Endothelial cell (in vitro differentiated cells): ENCODE results near the gene DNAJB2. TPM values are rescaled to one million over a fixed set of nuclear protein-coding genes. Genes with fewer than 3 reads are reported as not detected.

Source experiments
- DNase-seq: peaks from one replicate; pipeline ENCODE4 v3.0.0; 2021; ENCODE audit warnings: low spot score
- H3K27ac Mint-ChIP-seq: one replicate; pipeline ENCODE4 v1.8.0; 2021; ENCODE audit warnings: mixed read lengths, inconsistent platforms; ENCODE audit not compliant: unreplicated experiment
- H3K27me3 Mint-ChIP-seq: one replicate; pipeline ENCODE4 v1.8.0; 2021; ENCODE audit warnings: mild to moderate bottlenecking, moderate library complexity, mixed read lengths, inconsistent platforms; ENCODE audit not compliant: unreplicated experiment
- H3K36me3 Mint-ChIP-seq: one replicate; pipeline ENCODE4 v1.8.0; 2021; ENCODE audit warnings: mild to moderate bottlenecking, low read depth, mixed read lengths, inconsistent platforms; ENCODE audit not compliant: unreplicated experiment
- H3K4me1 Mint-ChIP-seq: one replicate; pipeline ENCODE4 v1.8.0; 2021; ENCODE audit warnings: mild to moderate bottlenecking, mixed read lengths, inconsistent platforms; ENCODE audit not compliant: unreplicated experiment
- H3K4me3 Mint-ChIP-seq: one replicate; pipeline ENCODE4 v1.8.0; 2021; ENCODE audit warnings: mild to moderate bottlenecking, mixed read lengths, inconsistent platforms; ENCODE audit not compliant: unreplicated experiment
- H3K9me3 Mint-ChIP-seq: one replicate; pipeline ENCODE4 v1.8.0; 2021; ENCODE audit warnings: mixed read lengths, inconsistent platforms; ENCODE audit not compliant: unreplicated experiment
- CTCF ChIP-seq: fragments of 200-600 bp; sonication (generic); IDR thresholded peaks from one replicate; pipeline ENCODE4 v1.5.0; 2021; ENCODE audit warnings: antibody characterized with exemption; ENCODE audit not compliant: unreplicated experiment
- total RNA-seq: library from RNA; stranded (reverse); fragmentation: NEBNext Ultra II Directional; extraction: Animal tissue kit (Norgen Biotek cat#: 25700); gene quantifications from one replicate; pipeline ENCODE4 v1.2.1, GENCODE V29; 2021; ENCODE audit not compliant: unreplicated experiment

The DNAJB2 gene
- total RNA-seq, 1 donor from 2014 or later, result 64.3 TPM

GRCh38 chr2:219296142-219296541, 17.0 kb downstream of the DNAJB2 start:
- DNase-seq, result no peak
- TF ChIP-seq CTCF, result no peak

GRCh38 chr2:219296631-219297391, 17.6 kb downstream of the DNAJB2 start:
- Mint-ChIP-seq H3K27ac (no peak overlapping the region), H3K4me1 (peaks cover 6% of the 10 kb centered on the region), H3K4me3 (no peak overlapping the region), H3K36me3 (peaks cover 4% of the 10 kb centered on the region), H3K9me3 (peaks cover 4% of the 10 kb centered on the region), H3K27me3 (peaks cover 10% of the 10 kb centered on the region)
- no peak for DNase-seq
- no peak for TF ChIP-seq CTCF

More at GRCh38 chr2:219296142-219296541, 17.0 kb downstream of the DNAJB2 start:
- no peak overlapping the region for H3K27ac Mint-ChIP-seq
- H3K27me3 Mint-ChIP-seq, result peaks cover 8% of the 10 kb centered on the region
- peaks cover 4% of the 10 kb centered on the region for H3K9me3 Mint-ChIP-seq
- no peak overlapping the region for H3K4me3 Mint-ChIP-seq
- peaks cover 4% of the 10 kb centered on the region for H3K36me3 Mint-ChIP-seq
- H3K4me1 Mint-ChIP-seq, result peaks cover 6% of the 10 kb centered on the region

DNA sequence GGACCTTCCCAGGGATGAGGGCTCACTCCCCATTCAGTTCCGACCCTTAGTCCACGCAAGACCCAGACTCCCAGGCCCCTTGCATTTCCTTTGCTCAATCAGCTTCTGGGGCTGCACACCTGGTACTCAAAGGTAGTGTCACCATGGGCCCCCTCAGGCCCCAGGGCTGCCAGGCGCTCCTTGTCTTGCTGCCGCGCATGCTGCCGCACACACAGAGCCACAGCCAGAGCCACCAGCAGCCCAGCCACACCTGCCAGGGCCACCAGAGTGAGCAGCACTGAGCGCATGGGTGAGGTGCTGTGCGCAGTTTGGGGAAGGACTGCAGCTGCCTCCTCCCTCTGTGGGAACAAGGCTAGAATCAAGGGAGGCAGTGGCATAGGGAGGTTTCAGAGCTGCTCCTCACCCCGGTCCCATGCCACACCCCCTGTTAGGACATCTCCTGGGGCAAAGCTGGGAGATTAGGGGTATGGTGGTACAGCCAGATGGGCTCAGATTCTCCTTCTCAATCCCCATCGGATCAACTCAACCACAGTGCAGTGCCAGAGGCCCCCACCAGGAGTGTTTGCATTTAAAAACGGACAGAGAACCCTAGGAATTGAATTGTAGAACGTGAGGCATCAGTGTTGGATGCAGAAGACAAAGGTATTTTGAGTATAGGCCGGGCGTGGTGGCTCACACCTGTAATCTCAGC, 18.7 kb downstream of the DNAJB2 start:
- Mint-ChIP-seq H3K36me3 (peaks cover 4% of the 10 kb centered on the region), H3K27ac (no peak overlapping the region), H3K27me3 (peaks cover 10% of the 10 kb centered on the region), H3K4me3 (no peak overlapping the region), H3K4me1 (peaks cover 6% of the 10 kb centered on the region), H3K9me3 (peaks cover 4% of the 10 kb centered on the region)
- no peak for TF ChIP-seq CTCF
- DNase-seq, result no peak

- peak; percentile 94 for DNase-seq
- peaks cover 4% of the 10 kb centered on the region for H3K9me3 Mint-ChIP-seq
- H3K27me3 Mint-ChIP-seq, result peaks cover 7% of the 10 kb centered on the region
- H3K4me1 Mint-ChIP-seq, result peaks cover 6% of the 10 kb centered on the region
- TF ChIP-seq CTCF, result peak; percentile 97
- H3K27ac Mint-ChIP-seq, result no peak overlapping the region
- no peak overlapping the region for H3K4me3 Mint-ChIP-seq
- H3K36me3 Mint-ChIP-seq, result peaks cover 4% of the 10 kb centered on the region
Measured at GRCh38 chr2:219298759-219299371, 19.7 kb downstream of the DNAJB2 start.
